Raji (cell line): ENCODE measurements around the gene PTPN6.

ENCODE experiments used
- POLR2A ChIP-seq: IDR thresholded peaks from 2 replicates; pipeline ENCODE4 v1.6.1; 2011; ENCODE audit warnings: low read depth, low read length, control low read depth; ENCODE audit not compliant: insufficient read depth

The PTPN6 gene

DNA sequence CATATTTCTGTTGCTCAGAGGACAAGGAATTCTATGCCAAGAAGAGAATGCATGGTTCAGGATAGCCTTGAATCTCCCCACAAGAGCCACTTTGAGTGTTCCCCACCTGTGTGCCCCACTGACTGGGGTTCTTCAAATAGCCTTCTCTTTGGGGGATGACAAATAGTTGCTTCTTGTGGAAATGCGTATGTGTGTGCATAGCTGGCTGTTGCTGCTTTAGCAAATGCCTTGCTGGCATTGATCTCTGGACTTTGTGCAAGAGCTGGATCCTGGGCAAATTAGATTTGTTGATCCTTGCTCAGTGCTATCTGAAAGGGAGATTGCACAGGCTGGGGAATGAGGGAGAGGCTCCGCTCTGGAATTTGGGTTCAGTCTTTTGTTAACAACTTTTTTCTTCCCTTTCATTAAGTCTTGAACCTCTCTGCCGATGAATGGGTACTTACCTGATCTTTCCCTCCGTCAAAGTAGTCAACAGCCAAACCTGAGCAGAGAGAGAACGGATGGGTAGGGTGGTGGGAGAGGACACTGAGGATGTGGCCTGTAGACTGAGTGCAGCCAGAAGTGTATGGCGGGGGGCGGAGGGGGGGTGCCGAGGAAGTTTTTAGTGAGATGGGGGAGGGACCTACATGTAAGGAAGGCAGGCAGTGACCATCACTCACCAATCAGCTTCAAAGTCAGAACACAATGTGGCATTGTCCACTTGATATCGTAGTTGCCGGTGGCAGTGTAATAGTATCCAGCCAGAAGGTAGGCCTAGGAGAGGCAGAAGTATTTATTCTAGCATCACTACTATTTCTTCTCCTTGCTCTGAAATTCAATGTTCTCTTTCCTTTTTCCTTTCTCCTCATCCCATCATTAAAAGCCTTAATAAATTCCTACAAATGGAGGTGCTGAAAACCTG is 30.2 kb downstream of the PTPN6 start:
- TF ChIP-seq POLR2A = no peak

DNA sequence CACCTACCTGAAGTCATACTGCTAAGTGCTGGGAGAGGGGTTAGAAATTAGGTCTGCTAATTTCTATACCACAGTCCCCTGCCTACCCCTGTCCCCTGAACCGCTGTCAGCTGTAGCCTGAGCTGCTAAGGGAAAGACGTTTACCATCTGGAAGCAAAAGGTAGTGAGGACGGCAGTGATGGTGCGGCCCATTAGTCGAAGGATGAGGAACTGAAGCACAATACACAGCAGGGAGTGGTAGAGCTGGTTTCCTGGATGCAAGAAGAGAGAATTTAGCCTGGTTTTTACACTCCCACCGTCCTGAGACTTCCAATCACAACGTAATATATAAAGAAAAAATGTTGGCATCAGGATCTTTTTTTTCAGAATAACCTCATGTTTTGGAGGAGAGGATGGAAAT is 31.4 kb downstream of the PTPN6 start:
- TF ChIP-seq POLR2A = no peak

DNA sequence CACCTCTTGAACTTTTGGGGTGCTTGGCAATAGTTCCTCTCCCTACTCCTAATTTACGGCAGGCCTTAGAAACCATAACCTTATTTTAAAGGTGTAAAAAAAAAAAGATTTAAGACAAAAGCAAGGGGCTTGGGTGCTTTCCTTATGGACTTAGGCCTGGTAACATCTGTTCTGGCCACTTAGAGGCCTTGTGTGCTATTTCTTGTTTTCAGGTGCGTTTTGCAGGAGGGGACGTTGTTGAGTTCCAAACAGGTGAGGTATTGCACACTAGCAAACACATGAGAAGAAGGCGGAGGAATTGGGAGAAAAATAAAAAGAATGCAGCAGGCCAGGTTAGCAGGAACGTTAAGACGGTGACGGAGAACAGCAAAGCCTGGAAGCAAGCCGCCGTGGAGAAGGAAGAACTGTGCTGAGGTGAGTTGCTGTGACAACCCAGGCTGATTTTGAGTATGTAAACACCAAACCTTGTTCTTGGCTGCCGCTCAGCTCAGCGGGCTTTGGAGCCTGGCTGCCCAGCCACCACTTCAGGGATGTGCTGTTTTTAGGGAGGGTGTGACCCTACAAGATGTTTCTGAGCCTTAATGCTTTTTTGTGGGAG is 36.9 kb downstream of the PTPN6 start:
- TF ChIP-seq POLR2A = no peak

DNA sequence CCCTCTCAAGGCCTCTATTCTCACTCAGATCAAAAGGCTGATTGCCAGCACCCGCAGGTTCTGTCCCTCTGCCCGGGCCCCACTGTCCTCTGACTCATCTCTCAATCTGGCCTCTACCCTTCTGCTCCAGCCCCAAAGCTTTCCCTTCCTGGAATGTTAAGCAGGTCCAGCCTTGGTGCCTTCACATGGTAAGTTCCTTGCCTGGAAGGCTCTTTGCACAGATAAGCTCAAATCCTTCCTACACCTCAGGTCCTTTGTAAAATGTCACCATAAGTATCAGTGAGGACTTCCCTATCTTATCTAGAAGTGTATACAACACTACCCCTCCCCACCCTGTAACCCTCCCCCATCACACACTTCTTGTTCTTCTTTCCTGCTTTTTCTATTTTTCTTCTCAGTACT is 44.9 kb downstream of the PTPN6 start:
- TF ChIP-seq POLR2A = no peak

DNA sequence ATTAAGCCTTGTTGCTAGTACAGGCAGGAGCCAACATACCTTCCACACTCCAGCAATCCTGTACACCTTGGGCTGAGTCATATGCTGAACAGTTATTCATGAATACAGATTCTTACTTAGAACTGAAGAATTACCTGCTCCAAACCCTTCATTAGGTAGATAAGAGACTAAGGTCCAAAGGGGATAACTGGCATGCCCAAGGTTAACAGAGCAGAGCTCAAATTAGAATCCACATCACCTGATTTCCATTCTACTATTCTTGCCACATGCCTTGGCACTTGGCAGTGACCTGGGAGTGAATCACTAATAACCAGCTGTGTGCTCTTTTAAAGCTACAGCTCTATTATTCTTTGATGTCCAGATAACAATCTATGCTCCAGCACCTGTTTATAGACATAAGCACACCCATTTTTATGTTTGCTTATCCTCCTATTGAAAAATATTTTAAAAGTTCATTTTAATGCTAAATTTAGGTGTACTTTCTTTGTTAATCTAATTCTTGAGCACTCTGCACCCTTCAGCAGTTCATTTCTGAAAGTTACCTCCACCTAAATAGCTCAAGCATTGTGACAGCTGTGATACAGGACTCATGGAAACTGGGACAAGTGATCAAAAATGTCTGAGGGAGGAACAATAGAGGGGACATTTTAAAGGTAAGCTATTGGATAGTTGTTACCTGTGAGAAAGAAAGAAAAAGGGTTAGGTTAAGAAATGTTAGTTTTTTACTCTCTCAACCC is 47.7 kb downstream of the PTPN6 start:
- no peak for TF ChIP-seq POLR2A

DNA sequence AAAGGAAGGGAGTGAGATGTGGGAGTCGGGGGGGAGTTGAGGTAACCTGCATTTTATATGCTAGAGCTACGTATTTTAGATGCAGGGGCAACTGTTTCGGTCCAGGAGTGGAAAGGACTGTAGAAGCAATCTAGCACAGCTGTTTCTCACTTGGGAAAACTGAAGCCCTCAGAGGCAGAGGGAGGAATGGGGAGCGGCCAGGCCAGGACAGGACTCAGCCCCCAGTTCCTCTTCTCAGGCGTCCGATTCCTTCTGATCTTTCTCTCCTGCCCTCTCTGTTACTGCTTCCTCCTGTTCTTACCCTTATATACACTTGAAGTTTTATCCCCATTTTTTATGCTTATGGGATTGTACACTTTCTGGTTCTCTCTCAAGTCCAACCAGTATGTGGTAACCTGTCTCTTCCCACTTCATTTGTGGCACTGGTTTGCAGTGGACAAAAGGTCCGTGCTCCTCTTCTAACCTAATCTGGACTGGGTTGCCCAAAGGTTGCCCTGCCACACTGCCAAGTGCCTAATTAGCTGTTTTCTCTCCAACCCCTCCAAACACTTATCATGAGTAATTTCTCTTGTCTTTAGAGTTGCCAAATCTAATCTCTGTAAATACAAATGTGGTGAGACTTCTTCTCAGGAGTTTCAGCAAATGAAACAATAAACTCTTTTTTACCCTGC is 50.9 kb downstream of the PTPN6 start:
- no peak for TF ChIP-seq POLR2A

DNA sequence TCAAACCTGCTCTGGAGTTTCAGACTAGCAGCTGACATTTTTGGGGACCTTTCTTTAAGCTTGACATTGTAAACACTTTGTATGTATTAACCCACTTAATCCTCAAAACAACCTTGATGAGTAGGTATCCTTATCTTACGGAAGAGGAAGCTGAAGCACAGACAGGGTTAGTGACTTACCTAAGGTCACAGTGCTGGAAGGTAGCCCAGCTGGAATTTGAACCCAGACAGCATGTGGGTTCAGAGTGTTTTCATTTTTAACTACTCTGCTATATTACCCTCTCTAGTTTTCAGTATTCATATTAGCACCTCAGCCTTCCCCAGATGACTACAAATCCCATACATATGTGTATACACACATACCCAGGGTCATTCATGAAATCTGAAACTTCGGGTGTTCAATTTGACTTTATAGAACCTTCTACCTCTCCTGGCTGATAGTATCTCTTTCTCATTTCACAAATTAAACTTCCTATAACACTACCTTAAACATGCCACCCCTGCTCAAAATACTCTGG is 53.2 kb downstream of the PTPN6 start:
- TF ChIP-seq POLR2A = no peak

DNA sequence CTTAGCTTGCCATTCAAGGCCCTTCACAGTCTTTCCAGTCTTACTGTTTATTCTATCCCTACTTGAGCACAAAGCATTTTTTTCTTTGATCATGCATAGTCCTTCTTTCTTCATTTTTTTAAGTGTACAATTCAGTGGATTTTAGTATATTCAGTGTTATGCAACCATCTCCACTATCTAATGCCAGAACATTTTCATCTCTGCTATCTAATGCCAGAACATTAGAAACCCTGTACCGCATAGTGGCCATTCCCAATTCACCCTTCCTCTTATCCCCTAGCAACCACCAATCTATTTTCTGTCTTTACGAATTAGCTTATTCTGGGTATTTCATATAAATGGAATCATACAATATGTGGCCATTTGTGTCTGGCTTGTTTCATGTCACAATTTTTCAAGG is 53.7 kb downstream of the PTPN6 start:
- TF ChIP-seq POLR2A = no peak

DNA sequence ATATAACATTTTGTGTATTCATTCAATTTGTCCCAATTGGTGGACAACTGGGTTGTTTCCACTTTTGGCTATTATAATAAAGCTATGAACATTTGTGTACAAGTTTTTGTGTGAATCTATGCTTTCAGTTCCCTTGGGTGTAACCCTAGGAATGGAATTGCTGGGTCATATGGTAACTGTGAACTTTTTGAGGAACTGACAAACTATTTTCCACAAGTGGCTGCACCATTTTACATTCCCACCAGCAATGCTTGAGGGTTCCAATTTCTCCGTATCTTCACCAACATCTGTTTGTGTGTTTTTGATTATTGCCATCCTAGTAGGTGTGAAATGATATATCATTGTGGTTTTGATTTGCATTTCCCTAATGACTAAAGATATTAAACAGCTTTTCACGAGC is 54.2 kb downstream of the PTPN6 start:
- TF ChIP-seq POLR2A = no peak

DNA sequence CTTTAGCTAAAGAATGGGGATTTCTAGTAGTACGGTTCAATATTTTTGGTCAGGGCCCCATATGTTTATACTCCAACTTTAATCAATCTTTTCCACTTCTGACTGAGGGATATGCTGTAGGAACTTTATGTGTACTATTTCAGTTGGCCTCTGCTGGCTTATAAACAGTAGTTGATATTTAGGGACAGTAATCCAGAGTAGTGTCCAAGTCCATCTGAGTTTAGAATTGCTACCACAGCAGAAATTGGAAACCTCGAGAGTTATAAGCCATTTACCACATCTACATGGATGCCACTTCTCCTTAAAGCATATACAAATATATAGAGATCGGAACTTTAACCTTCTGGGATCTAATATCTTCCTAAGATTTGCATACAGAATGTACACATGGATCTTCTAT is 55.5 kb downstream of the PTPN6 start:
- TF ChIP-seq POLR2A = no peak

DNA sequence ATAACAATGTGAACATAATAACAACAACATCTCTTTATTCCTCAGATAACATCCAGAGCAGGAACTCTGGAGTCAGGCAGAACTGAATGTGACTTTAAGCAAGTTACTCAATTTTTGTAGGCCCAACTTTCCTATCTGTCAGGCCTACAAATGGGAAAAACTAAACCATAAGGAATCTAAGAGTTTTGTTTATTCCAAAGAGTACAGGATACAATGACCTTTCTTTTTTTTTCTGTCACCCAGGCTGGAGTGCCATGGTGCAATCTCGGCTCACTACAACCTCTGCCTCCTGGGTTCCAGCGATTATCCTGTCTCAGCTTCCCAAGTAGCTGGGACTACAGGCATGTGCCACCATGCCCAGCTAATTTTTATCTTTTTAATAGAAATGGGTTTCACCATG is 57.7 kb downstream of the PTPN6 start:
- no peak for TF ChIP-seq POLR2A

DNA sequence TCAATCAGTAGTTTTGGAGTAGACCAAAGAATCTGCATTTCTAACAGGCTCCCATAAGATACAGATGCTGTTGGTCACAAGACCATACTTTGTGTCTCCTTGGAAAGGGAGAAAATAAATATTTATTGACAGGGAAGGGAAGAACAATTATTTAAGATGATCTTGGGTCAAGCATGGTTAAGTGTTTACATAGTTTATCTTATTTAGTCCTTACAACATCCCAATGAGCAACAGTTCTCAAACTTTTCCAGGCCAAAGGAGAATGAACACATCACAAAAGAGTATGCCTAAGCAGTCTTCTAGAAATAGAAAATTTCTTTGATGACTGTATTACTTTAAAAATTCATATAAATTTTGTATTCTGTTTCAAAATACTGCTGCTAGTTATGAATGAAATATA is 58.4 kb downstream of the PTPN6 start:
- no peak for TF ChIP-seq POLR2A
